Activated CD4-positive, alpha-beta T cell treated with anti-CD3 and anti-CD28 coated beads for 48 hours (primary cell): Measurements from ENCODE around the gene PIP4K2C.

Experiments
- DNase-seq: peaks from one replicate; pipeline ENCODE4 v3.0.0-alpha.2; 2020

PIP4K2C gene

DNA sequence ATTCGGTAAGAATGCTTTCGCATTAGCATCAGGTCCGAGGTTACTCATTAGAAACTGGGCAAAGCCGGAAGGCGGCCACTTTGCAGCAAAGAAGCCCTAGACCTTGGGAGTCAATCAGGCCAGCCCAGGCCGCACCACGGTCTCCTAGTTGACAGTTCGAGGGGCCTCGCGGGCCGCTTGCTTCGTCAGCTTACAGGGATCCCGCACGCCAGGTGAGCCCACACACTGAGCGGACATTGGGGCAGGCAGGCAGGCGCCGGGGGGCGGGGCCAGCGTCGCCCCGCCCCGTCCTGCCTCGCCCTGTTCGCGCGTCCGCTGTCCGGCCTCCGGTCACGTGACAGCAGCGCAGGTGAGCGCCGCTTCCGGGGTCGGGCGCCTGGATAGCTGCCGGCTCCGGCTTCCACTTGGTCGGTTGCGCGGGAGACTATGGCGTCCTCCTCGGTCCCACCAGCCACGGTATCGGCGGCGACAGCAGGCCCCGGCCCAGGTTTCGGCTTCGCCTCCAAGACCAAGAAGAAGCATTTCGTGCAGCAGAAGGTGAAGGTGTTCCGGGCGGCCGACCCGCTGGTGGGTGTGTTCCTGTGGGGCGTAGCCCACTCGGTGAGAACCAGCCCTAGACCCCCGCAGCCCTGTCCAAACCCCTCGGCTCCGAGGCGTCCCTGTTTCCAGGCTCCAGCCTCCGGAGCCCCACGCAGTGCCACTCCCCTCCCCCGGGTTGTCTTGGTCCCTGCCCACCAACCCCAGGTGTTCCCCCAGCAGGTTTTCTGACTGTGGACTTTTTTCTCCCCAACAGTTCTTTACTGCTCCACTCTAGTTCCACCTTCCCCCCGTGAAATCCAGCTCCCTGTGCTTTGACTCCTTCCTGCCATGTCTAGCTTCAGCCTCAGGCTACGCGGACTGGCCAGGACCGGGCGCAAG lies at the start of gene PIP4K2C:
TSS of gene PIP4K2C (plus strand) at position 329 of the 918 bp plus-strand sequence. CDS start at position 427, 98 bp downstream.
- DNase-seq = peak; percentile 82

DNA sequence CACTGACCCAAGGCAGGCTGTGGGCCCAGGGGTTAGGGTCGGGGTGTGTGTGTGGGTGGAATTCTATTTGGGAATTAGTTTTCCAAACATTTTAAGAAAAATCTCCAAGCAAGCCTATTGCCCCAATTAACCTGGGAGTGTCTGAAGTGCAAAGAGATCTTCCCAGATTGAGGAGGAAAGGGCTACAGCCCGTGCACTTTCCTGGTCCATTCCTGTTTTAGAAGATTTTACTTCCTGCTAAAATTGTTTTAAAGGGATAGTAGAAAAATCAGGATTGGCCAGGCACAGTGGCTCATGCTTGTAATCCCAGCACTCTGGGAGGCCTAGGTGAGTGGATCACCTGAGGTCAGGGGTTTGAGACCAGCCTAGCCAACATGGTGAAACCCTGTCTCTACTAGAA lies 49.3 kb upstream of the PIP4K2C start:
- DNase-seq = no peak

DNA sequence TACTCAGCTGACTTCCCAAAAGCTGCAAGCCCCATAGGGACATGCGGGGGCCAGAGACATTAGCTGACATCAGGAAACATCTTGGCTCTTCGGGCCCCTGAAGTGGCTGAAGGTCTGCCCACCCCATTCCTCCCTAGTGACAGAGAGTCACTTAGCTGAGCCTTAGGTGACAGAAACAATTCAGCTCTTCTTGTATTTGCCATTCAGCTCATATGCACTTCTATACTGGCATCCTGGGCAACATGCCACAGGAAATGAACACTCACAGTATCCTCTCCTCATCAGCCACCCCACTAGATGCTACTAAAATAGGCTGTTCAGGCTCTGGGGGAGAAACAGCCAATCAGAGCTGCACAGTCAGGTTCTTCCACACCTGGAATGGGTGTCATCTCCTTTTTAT lies 47.4 kb upstream of the PIP4K2C start:
- DNase-seq = no peak

DNA sequence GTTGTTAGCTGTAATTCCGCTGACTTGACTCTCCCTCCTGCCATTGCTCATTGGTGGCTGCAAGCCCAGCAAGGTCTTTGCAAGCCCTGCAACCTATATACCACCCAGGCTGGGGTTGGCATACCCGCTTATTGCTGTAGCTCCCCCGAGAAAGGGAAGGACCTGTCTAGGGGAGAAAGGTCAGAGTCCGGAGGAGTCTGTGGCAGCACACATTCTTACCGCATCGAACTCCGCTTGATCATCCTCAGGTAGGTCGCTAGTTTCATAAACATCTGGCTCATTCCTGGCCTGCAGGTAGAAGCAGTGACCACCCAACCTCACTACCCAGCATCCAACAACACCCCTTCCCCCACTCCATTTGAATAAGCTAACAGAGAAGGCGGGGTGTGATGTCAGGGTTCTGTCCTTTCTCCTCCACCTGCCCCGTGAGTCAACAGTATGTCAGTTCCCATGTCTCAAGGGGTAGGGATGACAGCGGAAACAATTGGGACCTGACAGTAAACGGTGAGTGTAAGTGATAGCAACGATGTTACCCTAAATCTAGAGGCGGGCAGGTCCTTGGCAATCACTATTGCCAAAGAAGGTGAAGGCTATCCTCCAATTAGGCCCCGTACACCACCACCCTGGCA lies 45.1 kb upstream of the PIP4K2C start:
- DNase-seq = peak; percentile 40

DNA sequence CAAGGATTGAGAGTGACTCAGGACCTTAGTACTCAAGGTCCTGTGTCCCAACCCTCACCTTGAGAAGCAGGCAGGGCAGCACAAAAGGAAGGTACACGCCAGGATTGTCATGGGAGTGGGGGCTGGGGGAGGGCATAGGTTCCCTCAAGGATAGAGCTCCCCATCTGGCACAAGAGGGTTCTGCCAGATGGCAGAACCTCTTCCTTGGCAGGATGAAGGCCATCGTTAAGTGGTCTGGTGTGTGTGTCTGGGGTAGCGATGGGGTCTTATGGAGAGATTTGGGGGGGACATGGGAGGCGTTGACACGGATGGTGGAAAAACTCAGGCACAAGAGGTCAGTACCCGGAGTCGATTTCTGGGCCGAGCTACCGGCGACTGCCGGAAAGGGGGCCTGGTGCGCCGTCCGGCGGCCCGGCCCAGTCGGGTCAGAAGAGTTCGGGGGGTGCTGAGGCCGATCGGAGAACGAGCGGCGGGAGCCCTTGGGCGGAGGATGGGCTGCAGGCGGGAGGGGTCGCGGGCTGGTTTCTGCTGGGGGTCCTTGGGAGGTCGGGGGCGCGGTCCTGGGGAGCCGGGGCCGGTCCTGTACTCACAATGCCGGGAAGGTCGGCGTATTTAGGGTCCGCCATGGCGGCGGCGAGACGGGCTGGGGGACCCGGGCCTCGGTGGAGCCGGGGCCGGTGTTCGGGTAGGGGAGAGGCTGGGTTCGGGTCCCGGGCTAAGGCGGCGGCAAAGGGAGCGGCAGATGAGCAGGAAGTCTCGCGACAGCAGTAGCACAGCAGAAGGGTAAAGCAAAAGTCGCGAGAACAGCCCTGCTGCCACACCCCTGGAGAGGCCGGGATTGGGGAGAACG lies 44.3 kb upstream of the PIP4K2C start, which contains the start of gene DCTN2:
TSS of gene DCTN2 (minus strand) at position 755 of the 850 bp plus-strand sequence. CDS start at position 626, 129 bp downstream.
- DNase-seq = peak; percentile 97

DNA sequence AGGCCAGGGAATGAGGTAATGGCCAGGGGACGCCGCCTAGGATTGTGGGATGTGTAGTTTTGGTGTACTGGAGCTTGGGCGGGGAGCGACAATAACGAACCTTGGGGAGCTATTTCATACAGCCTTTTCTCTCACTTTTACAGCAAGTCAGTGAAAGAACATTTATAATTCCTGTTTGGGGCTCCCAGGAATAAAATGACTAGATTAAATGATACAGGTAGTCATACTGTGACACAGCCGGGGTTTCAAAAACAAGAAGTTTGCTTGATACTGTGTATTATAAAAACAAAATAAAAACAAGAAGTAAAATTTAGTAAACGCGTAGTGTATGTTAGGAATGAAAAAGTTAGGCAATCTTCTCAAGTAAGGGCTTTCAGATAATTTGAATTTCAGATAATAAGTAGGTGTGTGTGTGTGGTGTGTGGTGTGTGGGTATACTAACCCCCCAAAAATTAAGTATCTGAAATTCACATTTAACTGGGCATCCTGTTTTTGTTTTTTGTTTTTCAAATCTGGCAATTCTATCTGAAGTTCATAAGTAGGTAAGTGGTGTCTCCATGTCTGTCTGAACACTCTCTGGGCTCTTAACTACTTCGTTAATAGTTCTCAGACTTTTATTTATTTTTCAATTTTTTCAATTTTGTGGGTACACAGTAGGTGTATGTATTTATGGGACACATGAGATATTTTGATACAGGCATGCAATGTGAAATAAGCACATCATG lies 43.5 kb upstream of the PIP4K2C start:
- DNase-seq = no peak

DNA sequence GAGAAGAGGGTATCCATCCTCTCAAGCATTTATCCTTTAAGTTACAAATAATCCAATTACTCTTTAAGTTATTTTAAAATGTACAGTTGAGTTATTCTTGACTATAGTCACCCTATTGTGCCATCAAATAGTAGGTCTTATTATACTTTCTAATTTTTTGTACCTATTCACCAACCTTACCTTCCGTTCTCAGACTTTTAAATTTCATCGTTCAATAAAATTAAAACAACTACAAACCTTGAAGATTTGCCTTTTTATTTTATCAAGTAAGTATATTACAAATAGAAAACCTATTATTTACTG lies 43.0 kb upstream of the PIP4K2C start:
- DNase-seq = no peak

DNA sequence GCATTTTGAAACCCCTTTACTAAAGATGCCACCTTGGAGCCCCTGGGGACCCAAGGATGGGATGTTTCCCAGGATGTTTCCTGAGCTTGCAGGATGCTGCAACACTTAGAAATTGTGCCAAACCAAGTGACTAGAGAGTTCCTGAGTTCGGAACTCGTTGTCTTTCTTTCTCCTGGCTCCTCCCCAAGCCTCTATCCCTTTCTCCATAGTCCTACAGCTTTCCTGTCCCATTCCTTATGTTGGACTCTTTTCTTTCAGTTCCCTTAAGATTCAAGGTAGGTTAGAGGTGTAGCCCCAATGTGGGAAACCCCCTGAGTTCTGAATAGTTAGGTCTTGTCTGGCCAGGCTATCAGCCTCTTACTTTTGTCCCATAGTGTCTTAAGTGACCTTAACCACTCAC lies 42.5 kb upstream of the PIP4K2C start:
- no peak for DNase-seq

DNA sequence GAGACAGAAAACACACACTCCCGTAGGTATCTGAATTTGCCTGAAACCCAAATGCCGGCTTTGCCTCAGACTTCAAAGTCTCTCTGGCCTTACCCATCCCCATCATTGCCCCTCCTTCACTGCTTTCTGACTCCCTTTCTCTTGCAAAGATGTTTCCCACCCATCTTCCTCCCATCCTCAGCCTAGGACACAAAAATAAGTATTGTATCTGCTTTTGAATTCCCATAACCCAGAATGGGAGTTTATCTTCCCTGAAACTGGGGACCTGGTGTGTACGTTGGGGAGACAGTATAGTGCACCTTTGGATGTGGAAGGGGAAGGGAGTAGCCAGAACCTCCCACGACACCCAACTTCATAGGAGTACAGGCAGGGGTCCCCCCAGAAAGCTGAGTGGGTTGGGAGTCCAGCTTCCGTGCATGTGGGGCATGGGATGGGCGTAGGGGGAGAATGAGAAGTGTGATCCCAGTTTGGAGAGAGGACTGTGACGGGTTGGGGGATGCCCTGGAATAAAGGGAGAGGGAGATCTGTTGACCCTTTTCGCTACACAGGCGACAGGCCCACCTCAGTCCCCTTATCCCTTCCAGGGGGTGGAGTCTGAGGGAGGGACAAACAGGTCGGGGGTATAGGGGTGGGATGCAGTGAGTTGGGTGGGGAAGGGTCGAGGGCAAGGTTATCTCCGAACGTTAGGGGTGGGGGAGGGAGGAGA lies 41.6 kb upstream of the PIP4K2C start:
- DNase-seq = no peak

DNA sequence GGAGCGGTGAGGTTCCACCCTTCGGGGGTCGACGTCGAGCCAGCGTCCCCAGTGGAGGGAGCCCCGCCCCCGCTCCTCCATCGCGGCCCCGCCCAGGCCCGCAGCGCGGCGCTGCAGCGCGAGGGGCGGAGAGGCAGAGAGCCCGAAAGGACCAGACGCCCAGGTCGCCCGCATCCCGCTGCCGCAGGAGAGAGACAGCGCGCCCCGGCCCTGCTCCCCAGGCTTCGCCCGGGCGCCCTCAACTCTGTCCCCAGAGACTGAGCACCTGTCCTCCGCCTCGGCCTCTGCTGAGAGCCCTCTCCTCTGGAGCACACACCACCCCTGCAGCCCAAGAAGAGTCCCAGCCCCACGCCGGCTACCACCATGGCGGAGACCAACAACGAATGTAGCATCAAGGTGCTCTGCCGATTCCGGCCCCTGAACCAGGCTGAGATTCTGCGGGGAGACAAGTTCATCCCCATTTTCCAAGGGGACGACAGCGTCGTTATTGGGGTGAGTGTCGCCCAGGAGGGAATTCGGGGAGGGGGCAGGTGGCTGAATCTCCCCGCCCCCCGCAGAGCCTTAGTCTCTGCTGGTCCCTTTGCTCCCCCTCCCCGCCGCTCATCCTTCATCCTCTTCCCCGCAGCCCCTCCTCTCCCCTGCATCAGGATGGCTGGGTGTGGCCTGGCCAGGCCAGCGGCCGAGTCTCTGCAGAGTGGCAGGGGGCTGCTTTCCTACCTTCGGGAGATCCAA lies 40.9 kb upstream of the PIP4K2C start, which contains the start of gene KIF5A:
TSS of gene KIF5A (plus strand) at position 136 of the 732 bp plus-strand sequence. CDS start at position 364, 228 bp downstream.
- peak; percentile 67 for DNase-seq

DNA sequence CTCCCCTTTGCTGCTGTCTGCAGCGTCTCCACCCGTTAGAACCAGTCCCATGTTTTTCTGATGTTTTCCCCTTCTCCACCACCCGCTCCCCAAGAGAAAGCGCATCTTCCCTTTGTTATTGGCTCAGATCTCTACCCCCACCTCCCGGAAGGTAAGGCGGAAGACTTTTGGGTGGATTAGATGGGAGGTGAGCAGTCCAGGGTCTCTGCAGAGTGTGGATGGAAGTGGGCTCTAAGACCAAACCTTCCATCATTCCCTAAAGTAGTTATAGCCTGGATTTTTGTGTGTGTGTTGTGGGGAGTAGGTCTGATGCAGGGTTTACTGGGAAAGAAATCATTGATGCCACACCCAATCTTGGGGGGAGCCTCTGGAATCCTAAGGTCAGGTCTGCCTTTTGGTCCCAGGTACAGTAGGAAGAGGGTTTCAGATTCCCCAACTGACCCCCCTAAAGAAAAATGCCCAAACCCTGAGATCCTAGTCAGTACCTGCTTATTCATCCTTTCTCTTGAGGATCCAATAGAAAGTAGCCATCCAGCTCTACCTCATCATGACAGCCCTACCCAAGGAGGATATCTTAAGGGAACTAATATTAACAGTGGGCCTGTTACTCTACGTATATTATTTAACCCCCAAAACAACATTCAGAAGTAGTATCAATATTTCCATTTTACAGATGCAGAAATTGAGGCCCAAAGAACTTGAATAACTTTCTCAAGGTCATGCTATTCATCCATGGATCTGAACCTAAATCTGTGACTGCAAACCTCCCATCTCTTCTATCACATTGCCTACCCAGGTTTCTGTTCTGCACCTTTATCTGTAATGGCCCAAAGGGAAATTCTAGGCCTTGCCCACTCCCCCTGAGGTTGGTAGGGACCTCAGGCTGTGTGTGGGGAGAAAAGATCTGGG lies 40.1 kb upstream of the PIP4K2C start:
- DNase-seq = no peak

DNA sequence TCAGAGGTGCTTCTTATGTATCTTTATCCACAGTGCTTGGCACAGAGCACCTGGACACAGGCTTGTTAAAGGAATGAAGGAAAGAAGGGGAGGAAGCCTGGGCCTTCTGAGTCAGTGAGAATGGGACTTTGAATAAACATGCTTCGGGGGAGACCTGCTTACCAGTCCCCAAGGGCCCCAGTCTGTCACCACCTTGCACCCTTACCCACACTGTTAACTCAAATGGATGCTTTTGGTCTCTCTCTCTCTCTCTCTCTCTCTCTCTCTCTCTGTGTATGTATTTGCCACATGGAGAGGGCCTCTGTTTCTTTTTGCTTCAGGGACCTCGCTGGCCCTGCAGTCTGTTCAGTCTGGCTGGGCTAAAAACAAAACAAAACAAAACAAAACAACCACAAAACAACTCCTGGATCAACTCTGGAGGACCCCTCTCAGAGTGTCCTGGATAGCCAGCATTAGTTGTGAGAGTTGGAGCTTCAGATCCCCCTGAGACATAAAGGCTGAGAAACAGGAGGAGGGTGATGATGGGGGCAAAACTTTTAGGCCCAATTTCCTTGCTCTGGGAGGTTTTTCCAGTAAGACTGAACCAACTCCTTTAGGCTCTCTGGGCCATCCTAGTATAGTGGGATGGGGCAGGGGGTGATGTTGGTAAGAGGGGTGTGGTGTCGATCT lies 39.2 kb upstream of the PIP4K2C start:
- DNase-seq = no peak

DNA sequence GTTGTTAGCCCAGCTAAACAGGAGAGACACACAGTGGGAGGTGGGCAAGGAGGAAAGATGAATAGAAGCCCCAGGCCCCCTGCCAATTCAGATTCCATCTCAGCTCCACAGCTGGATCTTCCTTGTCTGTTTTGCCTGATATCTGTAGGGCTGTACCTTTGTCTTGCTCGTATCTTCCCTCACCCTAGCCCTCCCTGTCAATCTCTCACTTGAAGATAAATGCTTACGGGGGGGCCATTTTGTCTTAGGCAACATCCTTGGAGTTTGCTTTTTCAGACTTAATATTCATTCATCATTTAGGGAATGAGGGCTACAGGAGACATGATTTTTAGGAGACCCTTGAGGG lies 38.7 kb upstream of the PIP4K2C start:
- no peak for DNase-seq

DNA sequence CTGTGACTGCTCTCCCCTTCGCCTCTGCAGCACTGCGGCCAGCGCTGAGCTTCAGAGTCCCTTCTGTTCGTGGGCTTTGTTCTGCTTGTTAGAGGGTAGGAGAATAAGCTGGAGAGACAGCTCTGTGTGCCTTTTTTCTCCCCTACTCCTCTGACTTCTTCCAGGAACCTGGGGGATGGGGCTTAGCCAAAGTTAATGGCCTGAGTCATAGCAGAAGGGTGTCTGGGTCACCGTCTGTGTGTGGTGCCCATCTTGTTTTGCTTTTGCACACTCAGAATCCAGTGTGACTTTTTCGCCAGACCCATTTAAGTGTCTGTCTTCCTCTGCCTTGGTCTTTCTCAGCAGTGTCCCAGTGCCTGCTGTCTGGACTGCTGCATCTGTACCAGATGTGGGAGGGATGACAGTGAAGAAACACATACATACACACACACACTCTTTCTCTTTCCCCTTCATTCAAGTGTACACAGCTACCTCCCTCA lies 38.1 kb upstream of the PIP4K2C start:
- DNase-seq = no peak

DNA sequence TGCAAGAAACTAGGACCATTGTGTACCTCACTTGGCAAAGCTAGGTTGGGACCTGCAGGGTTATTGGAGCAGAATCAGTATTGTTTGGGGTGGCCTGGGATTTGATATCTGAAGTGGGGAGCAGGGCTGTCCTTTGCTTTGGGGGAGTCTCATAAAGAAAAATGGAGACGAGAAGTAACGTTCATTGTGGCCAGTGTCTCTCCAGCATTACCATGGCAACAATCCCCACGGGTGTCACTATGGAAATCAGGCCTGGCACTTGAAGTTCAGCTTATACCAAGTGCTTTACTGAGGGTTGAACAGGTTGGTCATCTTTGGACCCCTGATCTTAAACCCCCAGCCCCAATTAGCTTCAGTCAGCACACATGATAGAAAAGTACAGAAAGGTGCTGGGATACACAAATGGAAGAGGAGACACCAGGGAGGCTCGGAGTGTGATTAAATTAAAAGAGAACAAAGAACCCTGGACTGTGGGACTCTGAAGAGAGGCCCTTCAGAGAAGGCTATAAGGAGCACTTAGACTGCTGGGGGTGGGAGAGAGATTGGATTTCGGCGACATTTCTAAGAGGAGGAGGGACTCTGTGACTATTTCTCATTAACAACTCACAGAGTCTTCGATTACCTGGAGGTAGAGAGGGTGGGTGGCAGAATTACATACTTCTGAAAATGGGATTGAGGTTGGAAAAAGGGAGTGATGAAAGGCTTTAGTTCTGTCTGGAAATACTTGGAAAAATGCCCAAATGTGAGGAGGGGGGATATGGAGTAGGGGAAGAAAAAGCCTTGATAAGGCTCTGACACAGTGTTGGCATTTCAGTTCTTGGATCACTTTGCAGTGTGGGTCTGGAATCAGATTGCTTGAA lies 37.4 kb upstream of the PIP4K2C start:
- no peak for DNase-seq

DNA sequence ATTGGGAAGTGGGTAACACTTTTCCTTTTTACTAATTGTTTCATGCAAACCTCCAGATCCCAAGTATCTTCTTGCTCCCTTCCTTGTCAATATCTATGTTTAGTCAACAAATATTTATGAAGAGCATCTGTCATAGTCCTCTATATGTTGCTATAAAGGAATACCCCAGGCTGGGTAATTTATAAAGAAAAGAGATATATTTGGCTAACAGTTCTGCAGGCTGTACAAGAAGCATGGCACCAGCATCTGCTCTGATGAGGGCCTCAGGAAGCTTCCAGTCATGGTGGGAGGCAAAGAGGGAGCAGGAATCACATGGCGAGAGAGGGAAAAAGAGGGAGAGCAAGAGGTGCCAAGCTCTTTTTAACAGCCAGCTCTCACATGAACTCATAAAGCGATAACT lies 36.5 kb upstream of the PIP4K2C start:
- DNase-seq = no peak

DNA sequence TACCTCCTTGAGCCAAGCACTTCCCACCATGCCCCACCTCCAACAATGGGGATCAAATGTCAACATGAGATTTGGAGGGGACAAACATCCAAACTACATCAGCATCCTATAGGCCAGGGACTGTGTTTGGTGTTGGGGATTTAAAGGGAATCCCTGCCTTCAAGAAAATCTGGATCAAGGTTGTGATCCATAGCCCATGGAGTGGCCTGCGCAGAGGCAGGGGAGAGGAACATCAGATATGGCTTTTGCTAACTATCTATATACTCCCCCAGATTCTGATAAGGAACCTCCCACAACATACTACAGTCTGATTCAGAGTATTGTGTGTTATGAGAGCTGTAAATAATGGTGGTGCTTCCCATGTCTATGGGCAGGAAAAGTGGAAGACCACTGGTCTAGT lies 36.1 kb upstream of the PIP4K2C start:
- DNase-seq = no peak

DNA sequence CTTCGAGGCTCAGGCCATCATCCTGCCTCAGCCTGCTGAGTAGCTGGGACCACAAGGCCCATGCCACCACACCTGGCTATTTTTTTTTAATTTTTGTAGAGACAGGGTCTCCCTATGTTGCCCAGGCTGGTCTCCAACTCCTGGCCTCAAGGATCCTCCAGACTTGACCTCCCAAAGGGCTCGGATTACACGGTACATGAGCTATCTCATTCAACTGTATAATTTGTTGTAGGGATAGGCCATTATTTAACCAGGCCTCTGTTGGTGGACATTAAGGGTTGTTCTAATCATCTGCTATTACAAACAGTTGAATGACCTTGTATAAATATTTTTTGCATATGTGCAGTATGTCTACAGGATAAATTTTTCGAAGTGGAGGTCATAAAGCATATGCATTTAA lies 32.1 kb upstream of the PIP4K2C start:
- no peak for DNase-seq
